Activated CD4-positive, alpha-beta T cell treated with anti-CD3 and anti-CD28 coated beads, Interleukin-2, amount 10 ng/mL, durations not matched to agents 24 days and 14 days (primary cell): ENCODE results near the gene POLR3H. TPM values are rescaled to one million over a fixed set of nuclear protein-coding genes. Genes with fewer than 3 reads are reported as not detected.

Experiments
- DNase-seq: peaks from one replicate; pipeline ENCODE4 v3.0.0; 2022
- H3K27ac Mint-ChIP-seq: one replicate; pipeline ENCODE4 v1.8.0; 2022; ENCODE audit warnings: mild to moderate bottlenecking, mixed read lengths
- H3K27me3 Mint-ChIP-seq: one replicate; pipeline ENCODE4 v1.8.0; 2022; ENCODE audit warnings: mixed read lengths
- H3K36me3 Mint-ChIP-seq: one replicate; pipeline ENCODE4 v1.8.0; 2022; ENCODE audit warnings: low read depth, mild to moderate bottlenecking, mixed read lengths
- H3K4me1 Mint-ChIP-seq: one replicate; pipeline ENCODE4 v1.8.0; 2021; ENCODE audit warnings: mixed read lengths
- H3K4me3 Mint-ChIP-seq: one replicate; pipeline ENCODE4 v1.8.0; 2022; ENCODE audit warnings: mild to moderate bottlenecking, moderate library complexity, mixed read lengths
- H3K9me3 Mint-ChIP-seq: one replicate; pipeline ENCODE4 v1.8.0; 2021; ENCODE audit warnings: mixed read lengths
- intact Hi-C: fragments of 100-400 bp; cut with micrococcal nuclease; formaldehyde crosslinking; loops from one replicate; pipeline ENCODE4 v1.15.1; 2023
- total RNA-seq: library from RNA; stranded (reverse); gene quantifications from 2 replicates; pipeline ENCODE4 v1.2.3, GENCODE V29; 2022

The POLR3H gene
- total RNA-seq, 1 donor from 2014 or later: 49.2 TPM

DNA sequence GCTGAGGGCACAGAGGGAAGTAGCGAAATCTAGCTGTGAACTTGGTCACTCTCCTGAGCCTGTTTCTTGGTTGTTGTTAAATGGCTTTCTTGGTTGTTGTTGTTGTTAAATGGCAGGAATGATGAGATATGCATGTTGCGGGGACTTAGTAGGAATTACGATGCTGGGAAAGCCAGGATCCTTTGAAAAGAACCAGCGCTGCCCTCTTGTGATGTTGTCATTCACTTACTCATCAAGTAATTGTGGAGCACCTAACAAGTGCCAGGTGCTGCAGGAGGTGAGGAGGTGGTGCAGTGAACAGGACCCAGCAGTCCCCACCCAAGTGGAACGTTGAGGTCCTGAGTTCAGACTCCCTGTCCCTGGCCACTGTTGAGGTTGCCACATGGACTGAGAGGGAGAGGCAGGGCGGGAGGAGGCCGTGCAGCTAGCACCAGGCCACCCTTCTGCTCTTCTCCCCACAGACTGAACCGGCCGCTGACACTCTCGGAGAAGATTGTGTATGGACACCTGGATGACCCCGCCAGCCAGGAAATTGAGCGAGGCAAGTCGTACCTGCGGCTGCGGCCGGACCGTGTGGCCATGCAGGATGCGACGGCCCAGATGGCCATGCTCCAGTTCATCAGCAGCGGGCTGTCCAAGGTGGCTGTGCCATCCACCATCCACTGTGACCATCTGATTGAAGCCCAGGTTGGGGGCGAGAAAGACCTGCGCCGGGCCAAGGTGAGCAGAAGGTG, 36.8 kb downstream of the POLR3H start:
- H3K36me3 Mint-ChIP-seq: peaks cover 24% of the 10 kb centered on the region
- intact Hi-C loops: no loop called here
- no peaks in the 10 kb centered on the region for H3K27me3 Mint-ChIP-seq
- DNase-seq: no peak
- no peaks in the 10 kb centered on the region for H3K9me3 Mint-ChIP-seq
- no peak overlapping the region for H3K4me3 Mint-ChIP-seq
- no peaks in the 10 kb centered on the region for H3K4me1 Mint-ChIP-seq
- H3K27ac Mint-ChIP-seq: no peak overlapping the region

DNA sequence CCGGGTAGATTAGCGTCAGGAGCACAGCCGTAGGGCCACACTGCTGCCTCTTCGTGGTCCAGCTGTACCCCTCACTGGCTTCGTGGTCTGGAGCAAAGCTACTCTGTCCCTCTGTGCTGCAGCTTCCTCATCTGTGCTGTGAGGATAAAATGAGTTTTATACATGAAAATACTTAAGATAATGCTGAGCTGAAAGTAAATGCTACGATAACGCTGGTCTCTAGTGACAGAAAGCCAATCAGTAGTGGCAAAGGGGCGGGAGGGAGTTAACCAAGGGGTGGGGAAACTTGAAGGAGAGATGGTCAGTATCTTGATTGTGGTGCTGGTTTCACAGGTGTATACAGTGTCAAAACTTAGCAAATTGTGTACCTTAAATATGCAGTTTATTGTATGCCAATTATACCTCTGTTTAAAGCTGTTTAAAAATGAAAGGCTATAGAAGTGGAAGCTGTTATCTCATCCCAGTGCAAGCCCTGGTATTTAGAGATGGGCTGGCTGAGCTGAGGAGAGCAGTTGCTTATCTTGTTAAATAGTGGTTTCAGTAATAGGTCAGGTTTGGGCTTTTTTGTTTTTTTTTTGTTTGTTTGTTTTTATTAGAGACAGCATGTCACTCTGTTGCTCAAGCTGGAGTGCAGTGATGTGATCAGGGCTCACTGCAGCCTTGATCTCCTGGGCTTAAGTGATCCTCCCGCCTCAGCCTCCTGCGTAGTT, 38.6 kb downstream of the POLR3H start:
- DNase-seq: no peak
- H3K27me3 Mint-ChIP-seq: no peaks in the 10 kb centered on the region
- H3K9me3 Mint-ChIP-seq: no peaks in the 10 kb centered on the region
- H3K36me3 Mint-ChIP-seq: peaks cover 31% of the 10 kb centered on the region
- no peaks in the 10 kb centered on the region for H3K4me1 Mint-ChIP-seq
- intact Hi-C loops: no loop called here
- no peak overlapping the region for H3K4me3 Mint-ChIP-seq
- no peak overlapping the region for H3K27ac Mint-ChIP-seq

DNA sequence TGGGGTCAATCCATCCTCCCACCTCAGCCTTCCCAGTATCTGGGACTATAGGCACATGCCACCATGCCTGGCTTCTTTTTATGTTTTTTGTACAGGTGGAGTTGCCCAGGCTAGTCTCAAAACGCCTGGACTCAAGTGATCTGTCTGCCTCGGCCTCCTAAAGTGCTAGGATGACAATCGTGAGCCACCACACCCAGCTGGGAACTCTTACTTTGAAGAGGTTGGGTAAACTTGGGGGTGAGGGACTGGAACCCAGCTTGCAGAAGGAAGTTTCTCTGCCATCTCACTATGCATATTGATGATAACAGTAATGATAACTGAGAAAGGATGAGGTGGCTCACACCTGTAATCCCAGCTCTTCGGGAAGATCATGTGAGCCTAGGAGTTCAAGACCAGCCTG, 39.5 kb downstream of the POLR3H start:
- H3K4me1 Mint-ChIP-seq: no peaks in the 10 kb centered on the region
- H3K9me3 Mint-ChIP-seq: no peaks in the 10 kb centered on the region
- intact Hi-C loops: no loop called here
- no peak for DNase-seq
- peaks cover 33% of the 10 kb centered on the region for H3K36me3 Mint-ChIP-seq
- H3K27ac Mint-ChIP-seq: peak overlapping the region; percentile 41
- H3K4me3 Mint-ChIP-seq: no peak overlapping the region
- H3K27me3 Mint-ChIP-seq: no peaks in the 10 kb centered on the region

DNA sequence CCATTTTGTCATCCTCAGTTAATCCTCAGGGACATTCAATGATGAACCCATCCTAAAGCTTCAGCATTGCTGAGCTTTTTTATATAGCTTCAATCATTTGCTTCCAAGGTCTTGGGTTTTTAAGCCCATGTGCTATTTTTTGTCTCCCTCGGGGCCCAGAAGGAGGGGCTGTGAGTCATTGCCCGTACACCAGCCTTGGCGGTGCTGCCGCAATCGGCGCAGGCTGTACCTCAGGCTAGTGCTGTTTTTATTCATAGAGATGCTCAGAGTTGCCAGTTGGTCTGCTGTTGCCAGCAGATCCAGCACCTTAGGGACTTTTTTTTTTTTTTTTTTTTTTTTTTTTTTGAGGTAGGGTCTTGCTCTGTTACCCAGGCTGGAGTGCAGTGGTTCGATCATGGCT, 39.9 kb downstream of the POLR3H start:
- DNase-seq: no peak
- H3K36me3 Mint-ChIP-seq: peaks cover 34% of the 10 kb centered on the region
- H3K27ac Mint-ChIP-seq: no peak overlapping the region

DNA sequence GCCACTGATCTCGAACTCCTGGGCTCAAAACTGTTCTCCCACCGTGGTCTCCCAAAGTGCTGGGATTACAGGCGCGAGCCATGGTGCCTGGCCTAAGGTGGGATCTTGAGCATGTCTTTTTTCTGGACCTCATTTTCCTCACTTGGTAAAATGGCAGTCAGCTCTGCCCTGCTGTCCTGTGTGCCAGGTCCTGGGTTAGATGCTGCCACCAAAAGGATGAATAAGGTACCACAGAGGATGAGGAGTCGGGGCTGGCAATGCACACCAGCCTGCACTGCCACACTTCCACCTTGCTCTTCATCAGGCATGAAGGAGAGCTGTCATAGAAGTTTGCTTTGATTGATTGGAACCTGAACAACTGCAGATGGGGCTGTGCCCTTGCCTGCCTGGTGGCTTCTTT, 43.1 kb downstream of the POLR3H start:
- H3K27ac Mint-ChIP-seq: peak overlapping the region; percentile 32
- DNase-seq: peak; percentile 67
- intact Hi-C loops: no loop called here
- no peaks in the 10 kb centered on the region for H3K9me3 Mint-ChIP-seq
- H3K36me3 Mint-ChIP-seq: peaks cover 24% of the 10 kb centered on the region
- no peak overlapping the region for H3K4me3 Mint-ChIP-seq
- H3K4me1 Mint-ChIP-seq: no peaks in the 10 kb centered on the region
- H3K27me3 Mint-ChIP-seq: no peaks in the 10 kb centered on the region

More for the DNA sequence above, 39.9 kb downstream of the POLR3H start:
- Mint-ChIP-seq H3K4me3 (no peak overlapping the region), H3K27me3 (no peaks in the 10 kb centered on the region), H3K9me3 (no peaks in the 10 kb centered on the region), H3K4me1 (no peaks in the 10 kb centered on the region)
- intact Hi-C loops: no loop called here

DNA sequence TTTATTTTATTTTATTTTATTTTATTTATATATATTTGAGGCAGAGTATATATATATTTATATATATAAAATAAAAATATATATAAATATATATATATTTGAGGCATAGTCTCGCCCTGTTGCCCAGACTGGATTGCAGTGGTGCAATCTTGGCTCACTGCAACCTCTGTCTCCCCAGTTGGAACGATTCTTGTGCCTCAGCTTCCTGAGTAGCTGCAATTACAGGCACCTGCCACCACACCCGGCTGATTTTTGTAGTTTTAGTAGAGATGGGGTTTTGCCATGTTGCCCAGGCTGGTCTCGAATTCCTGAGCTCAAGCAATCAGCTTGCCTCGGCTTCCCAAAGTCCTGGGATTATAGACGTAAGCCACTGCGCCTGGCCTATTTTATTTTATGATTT, 44.0 kb downstream of the POLR3H start:
- intact Hi-C loops: no loop called here
- no peak for DNase-seq
- Mint-ChIP-seq H3K4me3 (no peak overlapping the region), H3K27me3 (no peaks in the 10 kb centered on the region), H3K9me3 (no peaks in the 10 kb centered on the region), H3K4me1 (no peaks in the 10 kb centered on the region), H3K27ac (no peak overlapping the region), H3K36me3 (peaks cover 24% of the 10 kb centered on the region)

DNA sequence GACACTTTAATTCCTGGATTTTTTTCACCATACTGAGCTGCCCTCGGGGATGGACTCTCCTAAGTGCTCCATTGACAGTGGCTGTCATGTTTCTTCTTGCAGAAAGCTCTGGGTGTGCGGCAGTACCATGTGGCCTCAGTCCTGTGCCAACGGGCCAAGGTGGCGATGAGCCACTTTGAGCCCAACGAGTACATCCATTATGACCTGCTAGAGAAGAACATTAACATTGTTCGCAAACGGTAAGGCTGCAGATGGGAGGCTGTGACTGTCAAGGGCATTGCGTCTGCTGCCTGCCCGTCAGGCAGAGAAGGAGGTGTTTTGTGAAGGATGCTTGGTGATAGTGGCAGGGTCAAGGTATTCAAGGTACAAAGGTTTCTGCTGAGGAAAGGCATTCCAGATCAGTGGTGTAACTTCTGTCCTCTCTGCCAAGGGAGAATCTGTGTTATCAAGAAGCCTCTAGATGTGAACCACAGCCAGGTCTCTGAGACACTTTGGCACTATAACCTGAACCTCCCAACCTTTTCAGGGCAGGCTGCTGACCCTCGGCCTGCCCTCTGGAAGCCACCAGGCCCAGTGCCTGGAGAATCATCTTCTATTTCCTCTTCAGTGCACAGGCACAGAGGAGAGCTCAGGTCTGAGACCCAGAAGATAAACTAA, 44.5 kb downstream of the POLR3H start:
- Mint-ChIP-seq H3K4me3 (no peak overlapping the region), H3K27ac (peak overlapping the region; percentile 26), H3K9me3 (no peaks in the 10 kb centered on the region), H3K4me1 (no peaks in the 10 kb centered on the region), H3K36me3 (peaks cover 23% of the 10 kb centered on the region), H3K27me3 (no peaks in the 10 kb centered on the region)
- intact Hi-C loops: no loop called here
- no peak for DNase-seq

DNA sequence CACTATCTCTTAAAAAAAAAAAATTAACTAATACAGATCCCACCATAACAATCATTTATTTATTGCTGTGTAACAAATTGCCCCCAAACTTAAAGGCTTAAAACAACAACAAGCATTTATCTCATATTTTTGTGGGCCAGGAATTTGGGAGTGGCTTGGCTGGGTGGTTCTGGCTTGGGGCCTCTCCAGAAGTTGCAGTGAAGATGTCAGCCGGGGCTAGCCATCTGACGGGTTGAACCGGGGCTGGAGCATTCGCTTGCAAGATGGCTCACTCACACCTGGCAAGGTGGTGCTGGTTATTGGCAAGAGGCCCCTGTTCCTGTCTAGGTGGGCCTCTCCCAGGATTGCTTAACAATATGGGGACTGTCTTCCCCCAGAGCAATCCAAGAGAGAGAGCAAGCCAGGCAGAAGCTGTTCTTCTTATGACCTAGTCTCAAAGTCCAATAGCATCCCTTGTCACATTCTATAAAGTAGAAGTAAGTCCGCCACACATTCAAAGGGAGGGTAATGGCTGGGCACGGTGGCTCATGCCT, 45.9 kb downstream of the POLR3H start:
- intact Hi-C loops: no loop called here

DNA sequence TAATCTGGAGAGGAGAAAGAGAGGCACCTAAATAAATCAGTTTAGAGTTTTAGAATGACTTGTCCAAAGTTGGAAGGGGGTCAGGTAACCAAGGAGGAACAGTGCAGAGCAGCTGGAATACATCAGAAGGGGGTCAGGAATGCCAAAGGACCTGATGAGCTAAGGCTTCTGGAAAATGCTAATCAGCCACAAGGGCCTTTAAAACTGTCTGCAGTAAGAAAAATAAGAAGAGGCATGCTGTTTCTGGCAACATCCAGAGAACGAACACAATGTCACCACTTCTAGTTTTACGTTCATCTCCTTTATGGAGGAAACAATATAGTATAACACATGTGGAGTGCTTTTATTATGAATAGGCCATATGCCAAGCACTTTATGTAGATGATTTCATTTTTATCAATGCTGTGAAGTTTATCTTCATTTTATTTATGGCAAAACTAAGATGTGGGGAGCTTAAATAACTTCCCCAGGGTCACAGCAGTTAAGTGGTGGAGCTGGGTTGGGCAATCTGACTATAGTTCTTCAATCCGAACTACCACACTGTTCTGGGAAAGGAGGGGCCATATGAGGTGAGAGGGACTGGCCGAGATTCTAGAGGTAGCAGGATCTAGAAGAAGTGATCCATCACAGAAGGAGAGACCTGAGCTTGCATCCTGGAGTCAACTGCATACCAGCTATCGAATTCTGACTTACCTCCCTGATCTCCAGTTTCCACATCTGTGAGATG, 52.7 kb downstream of the POLR3H start:
- H3K27ac Mint-ChIP-seq: no peak overlapping the region
- no peaks in the 10 kb centered on the region for H3K9me3 Mint-ChIP-seq
- H3K27me3 Mint-ChIP-seq: no peaks in the 10 kb centered on the region
- intact Hi-C loops: no loop called here
- H3K4me3 Mint-ChIP-seq: no peak overlapping the region
- no peaks in the 10 kb centered on the region for H3K4me1 Mint-ChIP-seq
- H3K36me3 Mint-ChIP-seq: no peaks in the 10 kb centered on the region
- DNase-seq: no peak

More for the DNA sequence above, 45.9 kb downstream of the POLR3H start:
- no peak overlapping the region for H3K4me3 Mint-ChIP-seq
- H3K9me3 Mint-ChIP-seq: no peaks in the 10 kb centered on the region
- peaks cover 20% of the 10 kb centered on the region for H3K36me3 Mint-ChIP-seq
- DNase-seq: no peak
- H3K4me1 Mint-ChIP-seq: no peaks in the 10 kb centered on the region
- H3K27ac Mint-ChIP-seq: no peak overlapping the region
- H3K27me3 Mint-ChIP-seq: no peaks in the 10 kb centered on the region

DNA sequence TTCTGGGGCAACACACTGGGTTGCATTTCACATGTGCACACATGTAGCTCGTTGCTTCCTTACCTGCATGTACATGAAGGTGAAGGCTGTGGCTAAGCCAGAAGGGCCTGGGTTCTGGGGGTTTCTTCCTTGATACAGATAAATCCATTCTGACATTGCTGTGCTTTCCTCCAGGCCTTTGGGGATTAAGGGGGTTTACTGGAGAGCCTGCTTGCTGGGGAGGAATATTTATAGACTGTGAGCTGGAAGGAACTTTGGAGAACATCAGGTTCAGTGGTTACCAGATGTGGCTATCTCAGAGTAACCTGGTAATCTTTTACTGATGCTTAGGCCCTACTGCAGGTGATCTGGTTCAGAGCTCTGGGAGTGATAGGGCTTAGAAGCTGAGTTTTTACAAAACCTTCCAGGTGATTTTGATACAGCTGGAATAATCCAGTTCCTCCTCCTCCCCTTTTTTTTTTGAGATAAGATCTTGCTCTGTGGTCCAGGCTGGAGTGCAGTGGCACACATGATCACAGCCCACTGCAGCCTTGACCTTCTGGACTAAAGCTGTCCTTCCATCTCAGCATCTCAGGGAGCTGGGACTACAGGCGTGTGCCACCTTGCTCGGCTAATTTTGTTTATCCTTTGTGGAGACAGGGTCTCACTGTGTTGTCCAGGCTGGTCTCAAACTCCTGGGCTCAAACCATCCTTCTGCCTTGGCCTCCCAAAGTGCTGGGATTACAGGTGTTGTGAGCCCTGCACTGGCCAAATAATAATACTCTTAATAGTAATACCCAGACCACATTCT, 55.5 kb downstream of the POLR3H start:
- H3K4me3 Mint-ChIP-seq: no peak overlapping the region
- H3K9me3 Mint-ChIP-seq: no peaks in the 10 kb centered on the region
- no peaks in the 10 kb centered on the region for H3K36me3 Mint-ChIP-seq
- H3K4me1 Mint-ChIP-seq: peaks cover 6% of the 10 kb centered on the region
- H3K27ac Mint-ChIP-seq: no peak overlapping the region
- DNase-seq: no peak
- no peaks in the 10 kb centered on the region for H3K27me3 Mint-ChIP-seq
- intact Hi-C loops: no loop called here

DNA sequence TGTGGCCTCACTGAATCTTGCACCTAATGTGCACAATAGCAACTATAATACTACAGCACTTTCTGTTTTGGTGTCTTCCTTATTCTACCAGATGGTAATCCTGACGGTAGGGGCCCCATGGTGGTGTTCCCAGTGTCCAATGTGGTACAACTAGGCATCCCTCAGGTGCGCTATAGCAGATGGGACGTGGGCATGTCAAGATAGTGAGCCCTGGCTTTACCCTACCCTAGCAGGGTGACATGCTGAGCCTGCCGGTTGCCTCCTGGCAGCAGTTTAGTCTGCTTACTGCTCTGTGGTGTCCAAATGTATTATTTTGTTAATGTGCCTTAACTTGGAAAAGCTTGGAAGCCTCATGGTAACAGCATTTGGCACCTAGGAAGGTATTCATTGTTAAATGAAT, 56.2 kb downstream of the POLR3H start:
- no peaks in the 10 kb centered on the region for H3K36me3 Mint-ChIP-seq
- H3K27ac Mint-ChIP-seq: no peak overlapping the region
- intact Hi-C loops: no loop called here
- H3K9me3 Mint-ChIP-seq: no peaks in the 10 kb centered on the region
- peaks cover 6% of the 10 kb centered on the region for H3K4me1 Mint-ChIP-seq
- no peaks in the 10 kb centered on the region for H3K27me3 Mint-ChIP-seq
- H3K4me3 Mint-ChIP-seq: no peak overlapping the region
- no peak for DNase-seq

DNA sequence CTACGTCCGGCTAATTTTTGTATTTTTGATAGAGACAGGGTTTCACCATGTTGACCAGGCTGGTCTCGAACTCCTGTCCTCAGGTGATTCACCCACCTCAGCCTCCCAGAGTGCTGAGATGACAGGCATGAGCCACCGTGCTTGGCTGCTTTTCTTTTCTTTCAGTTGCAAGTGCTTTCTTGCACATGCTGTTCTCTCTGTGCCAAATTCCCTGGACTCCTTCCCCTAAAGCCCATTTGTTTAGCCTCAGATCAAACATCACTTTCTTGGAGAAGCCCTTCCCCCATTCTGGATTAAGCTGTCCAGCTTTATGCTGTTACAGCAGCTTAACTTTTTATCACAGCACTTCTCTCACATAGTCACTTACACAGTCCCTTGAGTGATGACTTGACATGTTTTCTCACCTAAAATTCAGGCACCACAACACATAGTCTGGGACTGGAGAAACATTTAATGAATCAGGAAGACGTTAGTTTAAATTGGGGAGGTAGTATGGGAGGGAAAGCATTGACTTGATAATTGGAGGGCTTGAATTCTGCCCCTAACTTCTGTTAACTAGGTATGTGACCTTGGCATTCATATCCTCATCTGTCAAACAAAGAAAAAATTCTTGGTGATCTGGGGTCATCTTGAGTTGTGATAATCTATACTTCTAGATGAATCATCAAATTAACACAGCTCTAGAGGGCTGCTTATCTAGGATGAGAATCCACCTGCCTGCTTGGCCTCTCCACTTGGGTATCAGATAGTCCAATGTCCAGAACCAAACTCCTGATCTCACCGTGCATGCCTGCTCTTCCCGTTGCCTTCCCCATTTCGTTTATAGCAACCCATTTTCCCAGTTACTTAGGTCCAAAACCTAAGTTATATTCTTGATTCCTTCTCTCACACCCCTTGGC, 57.0 kb downstream of the POLR3H start:
- Mint-ChIP-seq H3K4me1 (peaks cover 10% of the 10 kb centered on the region), H3K4me3 (no peak overlapping the region), H3K27ac (no peak overlapping the region), H3K36me3 (no peaks in the 10 kb centered on the region), H3K27me3 (no peaks in the 10 kb centered on the region), H3K9me3 (no peaks in the 10 kb centered on the region)
- intact Hi-C loops: no loop called here
- DNase-seq: no peak
